DND-41 (cell line): ENCODE data around the gene ST7.

Experiments
- ATAC-seq: fragments of 200-7000 bp; cut with Tn5 transposase; 3 replicates; pipeline ENCODE4 v1.9.1; 2021; ENCODE audit warnings: low read depth; ENCODE audit not compliant: insufficient read depth
- DNase-seq: peaks from one replicate; pipeline ENCODE4 v3.0.0-alpha.2; 2020
- H2AFZ ChIP-seq: 2 replicates; pipeline ENCODE4 v1.6.0; 2012; ENCODE audit warnings: low read depth, low read length
- H3K27ac ChIP-seq: 2 replicates; pipeline ENCODE4 v1.5.1; 2012; ENCODE audit warnings: low read length, inconsistent platforms
- H3K27me3 ChIP-seq: fragments of 200-600 bp; sonication (generic); 2 replicates; pipeline ENCODE4 v1.6.0; 2012; ENCODE audit warnings: low read length, mild to moderate bottlenecking, inconsistent platforms; ENCODE audit not compliant: insufficient read depth, poor library complexity
- H3K36me3 ChIP-seq: 2 replicates; pipeline ENCODE4 v1.5.1; 2012; ENCODE audit warnings: low read length, inconsistent platforms; ENCODE audit not compliant: insufficient read depth
- H3K4me1 ChIP-seq: 2 replicates; pipeline ENCODE4 v1.5.1; 2012; ENCODE audit warnings: mild to moderate bottlenecking, low read length; ENCODE audit not compliant: insufficient read depth
- H3K4me2 ChIP-seq: 2 replicates; pipeline ENCODE4 v1.6.0; 2012; ENCODE audit warnings: mild to moderate bottlenecking, moderate library complexity, low read length, inconsistent platforms; ENCODE audit not compliant: insufficient read depth
- H3K4me3 ChIP-seq, 2 experiments: fragments of 200-600 bp in 1 of 2; shearing (Covaris generic) in 1 of 2; 2 replicates each; pipeline ENCODE4 v1.5.1; 2012 to 2016; ENCODE audit warnings: inconsistent platforms in 2 of 2, low read length in 2 of 2, mild to moderate bottlenecking in 2 of 2, low read depth in 1 of 2, moderate library complexity in 1 of 2
- H3K79me2 ChIP-seq: 2 replicates; pipeline ENCODE4 v1.6.0; 2012; ENCODE audit warnings: low read length, inconsistent platforms; ENCODE audit not compliant: insufficient read depth
- H3K9ac ChIP-seq: 2 replicates; pipeline ENCODE4 v1.6.0; 2012; ENCODE audit warnings: low read depth, mild to moderate bottlenecking, inconsistent platforms, low read length, moderate library complexity
- H3K9me3 ChIP-seq: 2 replicates; pipeline ENCODE4 v1.5.1; 2012; ENCODE audit warnings: low read length, moderate library complexity, mild to moderate bottlenecking, inconsistent platforms; ENCODE audit not compliant: insufficient read depth, severe bottlenecking
- H4K20me1 ChIP-seq: 2 replicates; pipeline ENCODE4 v1.6.0; 2012; ENCODE audit warnings: low read length; ENCODE audit not compliant: insufficient read depth
- EZH2 ChIP-seq: IDR thresholded peaks from 3 replicates; pipeline ENCODE4 v1.6.1; 2012; ENCODE audit warnings: borderline replicate concordance, low read depth, mild to moderate bottlenecking, moderate library complexity, low read length, inconsistent platforms; ENCODE audit not compliant: severe bottlenecking
- TF ChIP-seq, protein P1 (sequence below): IDR thresholded peaks from 2 replicates; pipeline ENCODE4 v1.5.1; 2012; ENCODE audit warnings: borderline replicate concordance, low read length, moderate library complexity, mild to moderate bottlenecking; ENCODE audit not compliant: poor library complexity, severe bottlenecking; ENCODE audit errors: extremely low read depth

Gene ST7

GRCh38 chr7:117220836-117221235, 267.5 kb downstream of the ST7 start:
- H4K20me1 ChIP-seq: no peaks in the 10 kb centered on the region
- H3K4me1 ChIP-seq: no peaks in the 10 kb centered on the region
- ATAC-seq (peak; percentile 50; the same call in 1 of the 3 replicates), DNase-seq (no peak)
- H3K9ac ChIP-seq: no peak overlapping the region
- no peaks in the 10 kb centered on the region for H3K79me2 ChIP-seq
- no peak overlapping the region for H3K4me2 ChIP-seq
- peaks cover 28% of the 10 kb centered on the region for H3K27me3 ChIP-seq
- H3K27ac ChIP-seq: no peak overlapping the region
- no peak overlapping the region for H2AFZ ChIP-seq
- no peaks in the 10 kb centered on the region for H3K36me3 ChIP-seq
- H3K4me3 ChIP-seq: no peak overlapping the region
- no peak for TF ChIP-seq EZH2
- TF ChIP-seq, protein P1, sequence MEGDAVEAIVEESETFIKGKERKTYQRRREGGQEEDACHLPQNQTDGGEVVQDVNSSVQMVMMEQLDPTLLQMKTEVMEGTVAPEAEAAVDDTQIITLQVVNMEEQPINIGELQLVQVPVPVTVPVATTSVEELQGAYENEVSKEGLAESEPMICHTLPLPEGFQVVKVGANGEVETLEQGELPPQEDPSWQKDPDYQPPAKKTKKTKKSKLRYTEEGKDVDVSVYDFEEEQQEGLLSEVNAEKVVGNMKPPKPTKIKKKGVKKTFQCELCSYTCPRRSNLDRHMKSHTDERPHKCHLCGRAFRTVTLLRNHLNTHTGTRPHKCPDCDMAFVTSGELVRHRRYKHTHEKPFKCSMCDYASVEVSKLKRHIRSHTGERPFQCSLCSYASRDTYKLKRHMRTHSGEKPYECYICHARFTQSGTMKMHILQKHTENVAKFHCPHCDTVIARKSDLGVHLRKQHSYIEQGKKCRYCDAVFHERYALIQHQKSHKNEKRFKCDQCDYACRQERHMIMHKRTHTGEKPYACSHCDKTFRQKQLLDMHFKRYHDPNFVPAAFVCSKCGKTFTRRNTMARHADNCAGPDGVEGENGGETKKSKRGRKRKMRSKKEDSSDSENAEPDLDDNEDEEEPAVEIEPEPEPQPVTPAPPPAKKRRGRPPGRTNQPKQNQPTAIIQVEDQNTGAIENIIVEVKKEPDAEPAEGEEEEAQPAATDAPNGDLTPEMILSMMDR: no peak
- H3K9me3 ChIP-seq: no peaks in the 10 kb centered on the region

DNA sequence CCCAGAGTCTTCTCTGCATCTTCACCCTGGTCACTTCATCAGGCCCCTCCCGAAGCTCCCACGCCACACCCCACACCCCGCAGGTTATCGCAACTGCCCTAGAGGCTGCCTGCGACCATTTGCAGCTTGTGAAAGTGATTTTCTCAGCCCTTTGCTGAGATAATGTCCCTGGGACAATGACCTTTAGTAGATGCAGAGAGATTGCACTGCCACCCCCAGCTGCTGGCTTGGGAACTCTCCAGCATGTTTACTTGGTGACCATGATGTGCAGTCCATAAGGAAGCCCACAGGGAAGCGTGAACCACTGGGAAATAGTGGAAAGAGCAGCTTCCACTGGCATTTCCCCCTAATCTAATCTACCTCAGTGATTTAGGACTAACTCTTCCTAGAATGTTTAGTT, 272.2 kb downstream of the ST7 start:
- Histone ChIP-seq H3K9me3 (no peaks in the 10 kb centered on the region), H3K79me2 (no peaks in the 10 kb centered on the region), H3K4me1 (peaks cover 20% of the 10 kb centered on the region), H3K27ac (no peak overlapping the region), H3K4me3 (no peak overlapping the region), H3K27me3 (peaks cover 20% of the 10 kb centered on the region), H4K20me1 (no peaks in the 10 kb centered on the region), H3K36me3 (no peaks in the 10 kb centered on the region), H3K9ac (no peak overlapping the region), H2AFZ (no peak overlapping the region), H3K4me2 (no peak overlapping the region)
- TF ChIP-seq EZH2: no peak
- TF ChIP-seq, protein P1: no peak
- ATAC-seq (no peak), DNase-seq (no peak)

- no peaks in the 10 kb centered on the region for H3K36me3 ChIP-seq
- no peak overlapping the region for H3K9ac ChIP-seq
- DNase-seq: no peak
- no peaks in the 10 kb centered on the region for H3K9me3 ChIP-seq
- H3K27ac ChIP-seq: no peak overlapping the region
- H3K4me1 ChIP-seq: peaks cover 29% of the 10 kb centered on the region
- no peak overlapping the region for H2AFZ ChIP-seq
- H3K4me3 ChIP-seq: no peak overlapping the region
- ATAC-seq: peak; percentile 18; the same call in 1 of the 3 replicates
- TF ChIP-seq EZH2: no peak
- TF ChIP-seq, protein P1: no peak
- H3K4me2 ChIP-seq: no peak overlapping the region
- no peaks in the 10 kb centered on the region for H4K20me1 ChIP-seq
- no peaks in the 10 kb centered on the region for H3K79me2 ChIP-seq
- peaks cover 18% of the 10 kb centered on the region for H3K27me3 ChIP-seq
Measured at GRCh38 chr7:117227091-117227490, 273.8 kb downstream of the ST7 start.

DNA sequence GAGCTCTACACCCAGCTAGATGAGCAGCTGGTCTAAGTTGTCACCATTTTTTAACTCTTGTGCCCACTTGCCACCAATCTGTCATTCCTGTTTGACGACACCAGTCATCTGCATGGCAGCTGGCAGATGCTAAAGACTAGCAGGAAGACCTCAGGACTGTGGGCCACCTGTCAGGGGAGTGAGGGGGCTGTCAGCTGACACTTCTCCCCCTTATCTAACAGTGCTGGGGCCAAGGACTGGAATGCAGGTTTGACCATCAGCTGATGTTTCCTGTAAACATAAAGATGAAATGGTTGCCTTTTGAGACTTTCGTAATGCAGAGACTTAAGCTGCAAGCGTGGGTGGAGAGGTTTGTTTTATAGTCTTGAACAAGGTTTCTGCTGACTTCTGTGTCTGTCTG, 276.0 kb downstream of the ST7 start:
- peak; percentile 25 for DNase-seq

More for the DNA sequence above, 276.0 kb downstream of the ST7 start:
- H3K4me1 ChIP-seq: peaks cover 29% of the 10 kb centered on the region
- ATAC-seq: peak; percentile 56; the same call in 2 of the 3 replicates
- peaks cover 13% of the 10 kb centered on the region for H3K27me3 ChIP-seq
- TF ChIP-seq, protein P1: no peak
- TF ChIP-seq EZH2: no peak
- H3K79me2 ChIP-seq: no peaks in the 10 kb centered on the region
- no peaks in the 10 kb centered on the region for H3K9me3 ChIP-seq
- no peak overlapping the region for H3K4me2 ChIP-seq
- H2AFZ ChIP-seq: no peak overlapping the region
- no peak overlapping the region for H3K4me3 ChIP-seq
- H3K27ac ChIP-seq: peak overlapping the region; percentile 15; the same call in 1 of the 2 replicates
- no peak overlapping the region; the same call in 1 of the 2 replicates for H3K9ac ChIP-seq
- no peaks in the 10 kb centered on the region for H3K36me3 ChIP-seq
- H4K20me1 ChIP-seq: no peaks in the 10 kb centered on the region
